Superior temporal gyrus (tissue), 1 donor: ENCODE results near the gene DRG2.

Source experiments
- DNase-seq: peaks from one replicate; pipeline ENCODE4 v3.0.0-alpha.2; 2016; ENCODE audit errors: extremely low spot score

The DRG2 gene

GRCh38 chr17:18087610-18088491 is at the start of gene DRG2:
DRG2 (plus strand) TSS chr17:18087948; CDS start chr17:18088024, 76 bp downstream.
- peak; percentile 92 for DNase-seq

- DNase-seq = peak; percentile 27
Measured at GRCh38 chr17:18038149-18038850, 49.4 kb upstream of the DRG2 start.

- peak; percentile 99 for DNase-seq
Measured at GRCh38 chr17:18038861-18039534, 48.8 kb upstream of the DRG2 start, which contains the start of the genes ATPAF2 and GID4. ATPAF2 (minus strand) TSS chr17:18039168; CDS start chr17:18039013, 155 bp downstream. GID4 (plus strand) TSS chr17:18039408; CDS start chr17:18039465, 57 bp downstream.

- DNase-seq = no peak
Measured at GRCh38 chr17:18039535-18040260, 48.0 kb upstream of the DRG2 start.

GRCh38 chr17:18040261-18040858 is 47.4 kb upstream of the DRG2 start:
- no peak for DNase-seq

GRCh38 chr17:18041776-18042175 is 46.0 kb upstream of the DRG2 start:
- DNase-seq = no peak

GRCh38 chr17:18042983-18043382 is 44.8 kb upstream of the DRG2 start:
- DNase-seq = no peak

- peak; percentile 70 for DNase-seq
Measured at GRCh38 chr17:18043491-18043890, 44.3 kb upstream of the DRG2 start.

GRCh38 chr17:18044609-18045008 is 43.1 kb upstream of the DRG2 start:
- no peak for DNase-seq

- DNase-seq = no peak
Measured at GRCh38 chr17:18045691-18046350, 41.9 kb upstream of the DRG2 start.

- DNase-seq = no peak
Measured at GRCh38 chr17:18055597-18055996, 32.2 kb upstream of the DRG2 start.

- no peak for DNase-seq
Measured at GRCh38 chr17:18056214-18056613, 31.5 kb upstream of the DRG2 start.

- DNase-seq = no peak
Measured at GRCh38 chr17:18059283-18059682, 28.5 kb upstream of the DRG2 start.

GRCh38 chr17:18064053-18064452 is 23.7 kb upstream of the DRG2 start:
- no peak for DNase-seq

- no peak for DNase-seq
Measured at GRCh38 chr17:18065546-18065945, 22.2 kb upstream of the DRG2 start.

- DNase-seq = no peak
Measured at GRCh38 chr17:18066866-18067265, 20.9 kb upstream of the DRG2 start.

- no peak for DNase-seq
Measured at GRCh38 chr17:18069101-18069500, 18.6 kb upstream of the DRG2 start.

- no peak for DNase-seq
Measured at GRCh38 chr17:18070861-18071340, 16.8 kb upstream of the DRG2 start.

GRCh38 chr17:18071751-18072150 is 16.0 kb upstream of the DRG2 start:
- DNase-seq = no peak

- DNase-seq = no peak
Measured at GRCh38 chr17:18074566-18075272, 13.0 kb upstream of the DRG2 start.
